GM19438 (cell line): Measurements from ENCODE around the gene MTHFSD.

ENCODE experiments used
- ATAC-seq: cut with Tn5 transposase; IDR thresholded peaks from one replicate; pipeline ENCODE4 v1.9.1; 2021; ENCODE audit warnings: low read depth; ENCODE audit not compliant: unreplicated experiment

Gene MTHFSD

GRCh38 chr16:86515777-86516622, 39.0 kb downstream of the MTHFSD start:
- ATAC-seq: no peak

GRCh38 chr16:86515413-86515776, 39.6 kb downstream of the MTHFSD start:
- ATAC-seq: no peak

- ATAC-seq: no peak
Measured at GRCh38 chr16:86514481-86515376, 40.3 kb downstream of the MTHFSD start.

GRCh38 chr16:86513471-86514277, 41.4 kb downstream of the MTHFSD start:
- no peak for ATAC-seq

GRCh38 chr16:86512860-86513470, 42.1 kb downstream of the MTHFSD start:
- no peak for ATAC-seq

- no peak for ATAC-seq
Measured at GRCh38 chr16:86512301-86512859, 42.7 kb downstream of the MTHFSD start.

GRCh38 chr16:86511317-86512161, 43.5 kb downstream of the MTHFSD start:
- ATAC-seq: no peak

GRCh38 chr16:86510465-86511261, 44.4 kb downstream of the MTHFSD start, which contains the start of gene FOXF1:
TSS of gene FOXF1 (plus strand) at chr16:86510527. CDS start at chr16:86510570, 43 bp downstream.
- no peak for ATAC-seq

- ATAC-seq: no peak
Measured at GRCh38 chr16:86509759-86510464, 45.1 kb downstream of the MTHFSD start.

GRCh38 chr16:86508947-86509758, 45.9 kb downstream of the MTHFSD start:
- ATAC-seq: no peak

GRCh38 chr16:86508028-86508946, 46.7 kb downstream of the MTHFSD start:
- no peak for ATAC-seq

GRCh38 chr16:86507173-86508027, 47.6 kb downstream of the MTHFSD start:
- ATAC-seq: no peak

GRCh38 chr16:86505899-86506864, 48.9 kb downstream of the MTHFSD start:
- no peak for ATAC-seq
